Uterus (tissue), 2 donors: ENCODE results near the gene SEL1L3.

Source experiments
- POLR2A ChIP-seq, 2 donors: fragments of 450-650 bp; IDR thresholded peaks; one replicate each; pipeline ENCODE4 v1.6.1; 2016; ENCODE audit warnings: antibody characterized with exemption in 2 of 2, mild to moderate bottlenecking in 1 of 2, moderate library complexity in 1 of 2
- TF ChIP-seq, protein P1 (sequence below), 4 experiments: fragments of 200-600 bp in 2 of 4; fragments of 450-650 bp in 2 of 4; sonication (generic) in 2 of 4; IDR thresholded peaks; one replicate each; pipeline ENCODE4 v1.5.1; 2016 to 2019; ENCODE audit warnings: antibody characterized with exemption in 4 of 4, mild to moderate bottlenecking in 2 of 4, moderate library complexity in 1 of 4

DNA sequence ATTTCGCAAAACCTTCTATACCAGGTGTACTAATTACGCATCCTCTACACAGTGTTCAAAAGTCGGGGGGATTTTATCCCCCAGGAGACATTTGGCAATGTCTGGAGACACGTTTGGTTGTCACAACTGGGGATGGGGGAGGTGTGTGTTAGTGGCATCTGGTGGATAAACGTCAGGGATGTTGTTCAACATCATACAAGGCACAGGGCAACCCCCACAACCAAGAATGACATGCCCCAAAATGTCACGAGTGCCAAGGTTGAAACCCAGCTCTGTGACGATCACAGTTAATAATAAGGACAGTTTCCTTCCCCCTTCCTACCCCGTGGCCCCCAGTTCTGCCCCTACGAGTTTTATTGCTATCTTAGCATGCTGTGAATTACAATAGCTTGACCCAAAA is 15.9 kb upstream of the SEL1L3 start:
- TF ChIP-seq, protein P1, sequence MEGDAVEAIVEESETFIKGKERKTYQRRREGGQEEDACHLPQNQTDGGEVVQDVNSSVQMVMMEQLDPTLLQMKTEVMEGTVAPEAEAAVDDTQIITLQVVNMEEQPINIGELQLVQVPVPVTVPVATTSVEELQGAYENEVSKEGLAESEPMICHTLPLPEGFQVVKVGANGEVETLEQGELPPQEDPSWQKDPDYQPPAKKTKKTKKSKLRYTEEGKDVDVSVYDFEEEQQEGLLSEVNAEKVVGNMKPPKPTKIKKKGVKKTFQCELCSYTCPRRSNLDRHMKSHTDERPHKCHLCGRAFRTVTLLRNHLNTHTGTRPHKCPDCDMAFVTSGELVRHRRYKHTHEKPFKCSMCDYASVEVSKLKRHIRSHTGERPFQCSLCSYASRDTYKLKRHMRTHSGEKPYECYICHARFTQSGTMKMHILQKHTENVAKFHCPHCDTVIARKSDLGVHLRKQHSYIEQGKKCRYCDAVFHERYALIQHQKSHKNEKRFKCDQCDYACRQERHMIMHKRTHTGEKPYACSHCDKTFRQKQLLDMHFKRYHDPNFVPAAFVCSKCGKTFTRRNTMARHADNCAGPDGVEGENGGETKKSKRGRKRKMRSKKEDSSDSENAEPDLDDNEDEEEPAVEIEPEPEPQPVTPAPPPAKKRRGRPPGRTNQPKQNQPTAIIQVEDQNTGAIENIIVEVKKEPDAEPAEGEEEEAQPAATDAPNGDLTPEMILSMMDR (IDR thresholded peaks at IDR 0.05): no peak
- no peak for TF ChIP-seq POLR2A (IDR thresholded peaks at IDR 0.05)
